ENCODE results near the gene EVPL. TPM values are rescaled to one million over a fixed set of nuclear protein-coding genes. Genes with fewer than 3 reads are reported as not detected.
A peak's percentile ranks its signal among the peaks of the same experiment; 100 is the strongest.

The EVPL gene
- total and polyA plus RNA-seq, 2 of the 13 experiments (the other 11 are each of a cell fraction or from before 2014, with no cell fraction given): 2.1 to 8.2 TPM

DNA sequence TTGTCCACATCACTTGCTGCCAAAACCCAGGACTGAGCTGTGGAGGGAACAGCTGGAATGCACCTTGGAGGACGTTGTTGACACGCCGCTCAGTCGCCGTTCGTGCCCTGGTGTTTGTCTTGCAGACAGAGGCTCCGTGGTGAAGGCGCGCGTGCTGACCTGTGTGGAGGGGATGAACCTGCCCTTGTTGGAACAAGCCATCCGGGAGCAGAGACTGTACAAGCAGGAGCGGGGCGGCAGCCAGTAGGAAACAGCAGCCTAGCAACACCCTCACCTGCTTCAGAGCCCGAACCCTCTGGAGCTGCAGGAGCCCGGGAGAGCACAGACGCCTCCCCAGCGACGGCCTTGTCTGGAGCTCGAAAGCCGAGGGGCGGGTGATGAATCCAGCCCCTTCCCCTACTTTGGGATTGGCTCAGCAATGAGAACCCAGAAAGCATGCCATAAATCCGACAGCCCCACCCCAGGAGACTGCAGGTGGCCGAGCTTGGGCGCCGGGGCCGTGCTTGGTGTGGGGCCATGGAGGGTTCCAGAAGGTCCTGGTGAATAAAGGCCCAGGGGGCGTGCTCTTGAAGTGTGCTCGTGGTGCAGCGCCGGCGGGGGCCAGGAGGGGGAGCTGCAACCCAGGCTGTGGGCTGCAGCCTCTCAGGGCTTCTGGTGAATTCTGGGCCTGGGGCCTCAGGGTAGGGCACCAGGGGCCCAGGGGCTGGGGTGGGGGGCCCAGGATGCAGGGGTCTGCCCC lies 26.9 kb downstream of the EVPL start (continued):
- TF ChIP-seq ZNF713 (CRISPR knock-in tag; IDR thresholded peaks at IDR 0.05) (peak; percentile 23; the same call in 1 of the 2 replicates), ZFP36L1 (CRISPR knock-in tag; IDR thresholded peaks at IDR 0.05) (0 out of 2 replicates have a peak, but pooled peaks have one; percentile 28), IKZF4 (CRISPR knock-in tag; IDR thresholded peaks at IDR 0.05; ENCODE audit: borderline replicate concordance, low read depth, not compliant biosample characterization) (peak; percentile 87), ZMYM3 (CRISPR knock-in tag; IDR thresholded peaks at IDR 0.05) (peak; percentile 73), EEA1 (CRISPR knock-in tag; IDR thresholded peaks at IDR 0.05; ENCODE audit: borderline replicate concordance) (peak; percentile 18; the same call in 1 of the 2 replicates), ZNF234 (CRISPR knock-in tag; conservative IDR thresholded peaks at IDR 0.05) (no peak), FOXP4 (CRISPR knock-in tag; IDR thresholded peaks at IDR 0.05) (0 out of 2 replicates have a peak, but pooled peaks have one; percentile 11)

DNA sequence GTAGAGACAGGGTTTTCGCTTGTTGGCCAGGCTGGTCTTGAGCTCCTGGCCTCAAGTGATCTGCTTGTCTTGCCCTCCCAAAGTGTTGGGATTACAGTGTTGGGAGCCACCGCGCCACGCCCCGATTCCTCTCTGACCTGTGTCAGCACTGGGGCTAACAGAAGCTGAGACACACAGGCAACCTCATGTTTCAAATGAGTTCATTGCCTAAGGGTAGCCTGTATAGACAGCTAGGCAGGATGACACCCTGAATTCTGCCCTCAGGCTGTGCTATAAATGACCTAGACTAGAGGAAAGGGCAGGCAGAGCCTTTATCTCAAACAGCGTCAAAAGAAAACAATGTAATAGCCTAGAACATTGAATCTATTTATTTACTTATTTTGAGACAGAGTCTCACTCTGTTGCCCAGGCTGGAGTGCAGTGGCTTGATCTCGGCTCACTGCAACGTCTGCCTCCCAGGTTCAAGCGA lies 28.7 kb downstream of the EVPL start:
- ChIA-PET CTCF (ENCODE audit: low intra/inter-chr PET ratio, low total read pairs) (no interaction called here), POLR2A (interaction anchor here (0.7 to 14.3 kb wide), 16 partner anchors 10 to 218 kb away, joined by 3 to 481 read pairs (median 6); partner anchors contain the start of genes ACOX1, FBF1, MRPL38 and TEN1)
- peak overlapping the region; percentile 94 for H3K27ac ChIP-seq (ENCODE audit: extremely low read length, insufficient read depth, low read length)
- no peaks in the 10 kb centered on the region for H4K20me1 ChIP-seq (ENCODE audit: insufficient read depth, low read length)
- intact Hi-C loops (cut with micrococcal nuclease; ENCODE audit: unreplicated experiment): loop anchor here (1.0 to 5.0 kb wide), 2 partner anchors 27 to 56 kb away; partner anchors contain the start of gene FBF1
- H3K79me2 ChIP-seq (ENCODE audit: insufficient read depth, low read length): no peaks in the 10 kb centered on the region
- peak; percentile 75 for FAIRE-seq
- peak; percentile 80 for DNase-seq (ENCODE audit: low spot score)
- H3K4me1 ChIP-seq (ENCODE audit: insufficient read depth, low read length): peaks cover 99% of the 10 kb centered on the region
- no peaks in the 10 kb centered on the region for H3K36me3 ChIP-seq (replicated peaks in 1 of 2; ENCODE audit: control insufficient read depth in 1 of 2, insufficient read depth in 2 of 2, low read length in 2 of 2)
- BruUV-seq (replicated peaks): no TSS peak
- H3K27me3 ChIP-seq (ENCODE audit: control insufficient read depth in 1 of 2, insufficient read depth in 2 of 2, low read length in 2 of 2): no peaks in the 10 kb centered on the region
- H3K4me2 ChIP-seq (ENCODE audit: low read depth, low read length): peak overlapping the region; percentile 86
- WGBS (ENCODE audit: low lambda C conversion rate): 3% methylated on average over 9 of the region's 9 CpGs
- in situ Hi-C loops (cut with HindIII; ENCODE audit: extremely low pct_ligation_motif_present, low pct_unique_long_range_greater_than_20kb): no loop called here
- H3K9me3 ChIP-seq (ENCODE audit: low read length): no peaks in the 10 kb centered on the region
- peak overlapping the region in 1 of 3 experiments; percentile 61; a peak in 3 of 6 replicates for H3K4me3 ChIP-seq (replicated peaks in 1 of 3; ENCODE audit: insufficient read depth in 1 of 3, low read depth in 2 of 3, low read length in 3 of 3)
- peak overlapping the region; percentile 74 for H3K9ac ChIP-seq (ENCODE audit: insufficient read depth, low read depth, low read length)
- peak; percentile 43 for ATAC-seq
- H2AFZ ChIP-seq (ENCODE audit: low read length): no peak overlapping the region
- TF ChIP-seq, protein P1, sequence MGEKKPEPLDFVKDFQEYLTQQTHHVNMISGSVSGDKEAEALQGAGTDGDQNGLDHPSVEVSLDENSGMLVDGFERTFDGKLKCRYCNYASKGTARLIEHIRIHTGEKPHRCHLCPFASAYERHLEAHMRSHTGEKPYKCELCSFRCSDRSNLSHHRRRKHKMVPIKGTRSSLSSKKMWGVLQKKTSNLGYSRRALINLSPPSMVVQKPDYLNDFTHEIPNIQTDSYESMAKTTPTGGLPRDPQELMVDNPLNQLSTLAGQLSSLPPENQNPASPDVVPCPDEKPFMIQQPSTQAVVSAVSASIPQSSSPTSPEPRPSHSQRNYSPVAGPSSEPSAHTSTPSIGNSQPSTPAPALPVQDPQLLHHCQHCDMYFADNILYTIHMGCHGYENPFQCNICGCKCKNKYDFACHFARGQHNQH (CRISPR knock-in tag; IDR thresholded peaks at IDR 0.05): peak; percentile 46; the same call in 1 of the 2 replicates
- TF ChIP-seq SP5 (CRISPR knock-in tag; IDR thresholded peaks at IDR 0.05; ENCODE audit: borderline replicate concordance, low read depth) (0 out of 2 replicates have a peak, but pooled peaks have one; percentile 52), SMYD3 (CRISPR knock-in tag; IDR thresholded peaks at IDR 0.05) (0 out of 2 replicates have a peak, but pooled peaks have one; percentile 1), SP2 (CRISPR knock-in tag; IDR thresholded peaks at IDR 0.05) (no peak), ZGPAT (CRISPR knock-in tag; IDR thresholded peaks at IDR 0.05) (peak; percentile 75; the same call in 1 of the 2 replicates), ZFP36L1 (CRISPR knock-in tag; IDR thresholded peaks at IDR 0.05) (peak; percentile 63; the same call in 1 of the 2 replicates), CTCF (CRISPR knock-in tag; IDR thresholded peaks at IDR 0.05) (0 out of 2 replicates have a peak, but pooled peaks have one; percentile 8), CHD4 (IDR thresholded peaks at IDR 0.05; ENCODE audit: borderline replicate concordance, low read length) (peak; percentile 67; the same call in 1 of the 2 replicates), SAP130 (CRISPR knock-in tag; IDR thresholded peaks at IDR 0.05; ENCODE audit: low read depth) (peak; percentile 80)

All from HepG2 (cell line).